Naive thymus-derived CD8-positive, alpha-beta T cell (primary cell): Measurements from ENCODE around the gene TBX15. TPM values are rescaled to one million over a fixed set of nuclear protein-coding genes. Genes with fewer than 3 reads are reported as not detected.
A peak's percentile ranks its signal among the peaks of the same experiment; 100 is the strongest.

ENCODE experiments used
- ATAC-seq, 2 donors: fragments of 150-1000 bp; cut with Tn5 transposase in 1 of 2; sonication (Bioruptor Pico), chemical (Tn5 transposase) in 1 of 2; 1 replicate in 1 of 2; 2 replicates in 1 of 2; pipeline ENCODE4 v1.10.0; 2021; ENCODE audit warnings: mild to moderate bottlenecking in 2 of 2, moderate library complexity in 2 of 2
- POLR2A ChIA-PET: fragments of 350-600 bp; sonication (Branson Sonifier 250); formaldehyde crosslinking; loops from one replicate; lab custom pipeline; 2021; ENCODE audit warnings: antibody characterized with exemption; lab: Charles Lee
- DNase-seq, 10 donors: peaks; one replicate each; pipeline versions ENCODE4 v3.0.0 to v3.0.0-alpha.2; 2020 to 2022
- H3K27ac Mint-ChIP-seq, 10 donors: one replicate each; pipeline ENCODE4 v1.8.0; 2020 to 2022; ENCODE audit warnings: mild to moderate bottlenecking in 10 of 10, mixed read lengths in 10 of 10, moderate library complexity in 4 of 10, inconsistent platforms in 1 of 10
- H3K27me3 Mint-ChIP-seq, 5 donors: one replicate each; pipeline ENCODE4 v1.8.0; 2021 to 2022; ENCODE audit warnings: mixed read lengths in 5 of 5
- H3K36me3 Mint-ChIP-seq, 3 donors: one replicate each; pipeline ENCODE4 v1.8.0; 2020 to 2022; ENCODE audit warnings: mixed read lengths in 3 of 3, mild to moderate bottlenecking in 2 of 3, inconsistent platforms in 1 of 3
- H3K4me1 Mint-ChIP-seq, 4 donors: one replicate each; pipeline ENCODE4 v1.8.0; 2021 to 2022; ENCODE audit warnings: mixed read lengths in 4 of 4
- H3K4me3 Mint-ChIP-seq, 10 donors: one replicate each; pipeline ENCODE4 v1.8.0; 2020 to 2022; ENCODE audit warnings: mild to moderate bottlenecking in 10 of 10, mixed read lengths in 10 of 10, moderate library complexity in 6 of 10, inconsistent platforms in 1 of 10
- H3K9me3 Mint-ChIP-seq, 9 donors: one replicate each; pipeline ENCODE4 v1.8.0; 2020 to 2022; ENCODE audit warnings: mixed read lengths in 9 of 9, mild to moderate bottlenecking in 3 of 9, inconsistent platforms in 1 of 9, moderate library complexity in 1 of 9
- polyA plus RNA-seq, 3 donors: library from polyadenylated mRNA; unstranded; fragments of 300-500 nt; fragmentation: Illumina TruSeq; gene quantifications; one replicate each; pipeline ENCODE4 v1.2.3, GENCODE V29; 2021
- total RNA-seq, 8 experiments: library from RNA in 2 of 8; stranded (reverse) in 2 of 8; gene quantifications; one replicate each; pipeline ENCODE4 v1.2.3 and lab custom pipeline; 2021 to 2026

The TBX15 gene
- total and polyA plus RNA-seq, 5 experiments from 2014 or later: not detected

DNA sequence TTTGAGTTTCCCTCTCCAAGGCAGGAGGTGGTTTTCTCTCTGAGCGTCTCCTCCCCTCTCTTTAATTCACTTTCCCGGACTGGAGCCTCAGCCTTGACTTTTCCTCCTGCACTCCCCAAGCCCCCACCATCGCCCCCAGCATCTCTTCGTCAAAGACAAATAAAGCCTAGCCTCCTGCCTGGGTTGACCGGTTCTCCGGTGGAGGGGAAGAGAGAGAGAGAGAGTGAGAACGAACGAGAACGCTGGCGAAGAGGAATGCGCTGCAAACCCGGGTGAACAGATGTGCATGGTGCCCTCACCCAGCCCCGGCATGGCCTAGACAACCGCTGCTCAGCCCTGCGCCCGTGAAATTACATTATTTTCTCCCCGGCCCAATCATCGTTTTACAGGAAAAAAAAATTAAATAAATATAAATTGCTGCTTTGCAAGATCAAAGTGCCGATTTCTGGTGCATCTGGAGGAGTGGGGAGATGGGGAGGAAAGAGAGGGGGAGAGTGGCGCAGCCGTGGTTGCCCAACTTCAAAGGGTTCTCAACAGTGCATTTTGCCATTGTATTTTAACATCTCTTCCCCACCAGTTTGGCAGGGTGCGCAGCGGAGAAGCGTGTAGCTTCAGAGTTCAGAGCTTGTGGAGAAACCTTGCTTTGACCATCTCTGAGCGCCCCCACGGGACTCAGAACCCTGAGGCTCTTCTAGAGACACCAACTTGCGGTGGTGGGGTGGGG is 11.4 kb upstream of the TBX15 start:
- Mint-ChIP-seq H3K9me3 (peaks cover 0 to 42% (median 5%) of the 10 kb centered on the region in 9 donors), H3K27me3 (peaks cover 50 to 91% (median 81%) of the 10 kb centered on the region in 5 donors), H3K4me3 (peak overlapping the region in 2 of 10 donors; percentile 22 to 45), H3K27ac (peak overlapping the region in 1 of 10 donors; percentile 60), H3K4me1 (peaks cover 4 to 17% (median 9%) of the 10 kb centered on the region in 4 donors), H3K36me3 (peaks cover 3 to 23% (median 21%) of the 10 kb centered on the region in 3 donors)
- no peak for ATAC-seq
- no peak for DNase-seq
- POLR2A ChIA-PET: no interaction called here

DNA sequence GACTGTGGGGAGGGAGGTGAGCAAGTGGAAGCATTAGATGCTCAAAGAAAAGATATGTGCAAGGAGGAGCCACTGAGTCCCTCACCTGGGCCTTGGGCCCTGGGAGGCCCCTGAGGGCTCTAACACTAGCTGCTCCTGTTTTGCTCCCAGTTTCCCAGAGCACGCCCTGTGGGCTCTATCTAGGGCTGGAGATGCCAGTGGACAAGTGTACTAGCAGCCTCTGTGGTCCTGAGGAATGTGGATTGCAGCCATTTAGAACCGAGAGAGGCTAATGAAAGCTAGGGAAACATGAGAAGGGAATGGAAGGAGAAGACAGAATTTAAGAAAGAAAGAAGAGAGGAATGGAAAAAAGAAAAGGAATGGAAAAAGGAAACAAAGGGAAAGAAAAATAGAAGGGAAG is 10.0 kb upstream of the TBX15 start:
- peak overlapping the region in 1 of 10 donors; percentile 56 for H3K27ac Mint-ChIP-seq
- peaks cover 48 to 91% (median 81%) of the 10 kb centered on the region in 5 donors for H3K27me3 Mint-ChIP-seq
- H3K4me1 Mint-ChIP-seq: peaks cover 4 to 22% (median 9%) of the 10 kb centered on the region in 4 donors
- peak overlapping the region in 1 of 10 donors; percentile 34 for H3K4me3 Mint-ChIP-seq
- H3K9me3 Mint-ChIP-seq: peaks cover 0 to 35% (median 9%) of the 10 kb centered on the region in 9 donors
- DNase-seq (no peak), ATAC-seq (no peak)
- H3K36me3 Mint-ChIP-seq: peaks cover 2 to 17% (median 15%) of the 10 kb centered on the region in 3 donors
- POLR2A ChIA-PET: no interaction called here

GRCh38 chr1:118997225-118997624 is 9.1 kb upstream of the TBX15 start:
- H3K9me3 Mint-ChIP-seq: peaks cover 0 to 29% (median 12%) of the 10 kb centered on the region in 9 donors
- peaks cover 2 to 16% (median 15%) of the 10 kb centered on the region in 3 donors for H3K36me3 Mint-ChIP-seq
- no peak overlapping the region for H3K4me3 Mint-ChIP-seq
- ATAC-seq (no peak), DNase-seq (no peak)
- H3K4me1 Mint-ChIP-seq: peaks cover 4 to 22% (median 7%) of the 10 kb centered on the region in 4 donors
- peaks cover 43 to 87% (median 74%) of the 10 kb centered on the region in 5 donors for H3K27me3 Mint-ChIP-seq
- no peak overlapping the region for H3K27ac Mint-ChIP-seq
- POLR2A ChIA-PET: no interaction called here

DNA sequence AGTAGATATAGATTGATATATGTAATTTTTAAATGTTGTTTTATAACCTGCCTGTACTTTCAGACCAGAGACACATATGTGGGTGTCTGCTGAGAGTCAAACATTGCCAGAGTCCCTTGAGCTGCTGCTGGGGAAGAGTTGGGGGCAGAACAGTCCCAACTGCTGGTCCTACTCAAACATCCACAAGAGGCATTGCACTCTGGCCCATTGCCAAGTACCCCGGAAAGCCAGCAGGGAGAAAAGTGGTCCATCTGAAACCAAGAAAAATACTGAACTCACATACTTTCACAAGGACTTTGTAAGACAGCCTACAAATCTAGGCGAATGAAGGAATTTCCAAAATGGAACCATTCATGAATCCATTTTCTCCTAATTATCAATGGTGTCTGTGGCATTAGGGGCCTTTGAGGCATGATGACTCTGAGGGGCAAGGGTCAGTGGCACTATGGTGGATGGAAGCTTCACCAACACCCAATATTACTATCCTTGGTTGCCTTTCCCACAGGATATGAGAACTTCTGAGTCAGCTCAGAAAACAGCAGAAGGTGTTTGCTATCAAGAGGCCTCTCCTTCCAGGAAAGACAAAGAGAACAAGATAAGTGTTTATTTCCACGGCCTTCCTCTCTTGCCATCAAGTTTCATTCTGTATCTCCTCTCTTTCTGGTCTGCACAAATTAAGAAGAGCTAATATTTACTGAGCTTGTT is 7.3 kb upstream of the TBX15 start:
- no peak overlapping the region for H3K27ac Mint-ChIP-seq
- H3K4me1 Mint-ChIP-seq: peaks cover 0 to 21% (median 4%) of the 10 kb centered on the region in 4 donors
- peaks cover 54 to 89% (median 82%) of the 10 kb centered on the region in 5 donors for H3K27me3 Mint-ChIP-seq
- no peak overlapping the region for H3K4me3 Mint-ChIP-seq
- no peak for ATAC-seq
- H3K9me3 Mint-ChIP-seq: peaks cover 0 to 35% (median 17%) of the 10 kb centered on the region in 9 donors
- DNase-seq: no peak
- peaks cover 2 to 22% (median 17%) of the 10 kb centered on the region in 3 donors for H3K36me3 Mint-ChIP-seq
- POLR2A ChIA-PET: no interaction called here

GRCh38 chr1:118993700-118994026 is 5.5 kb upstream of the TBX15 start:
- H3K27me3 Mint-ChIP-seq: peaks cover 58 to 90% (median 82%) of the 10 kb centered on the region in 5 donors
- H3K4me1 Mint-ChIP-seq: peaks cover 0 to 6% (median 2%) of the 10 kb centered on the region in 4 donors
- H3K4me3 Mint-ChIP-seq: no peak overlapping the region
- POLR2A ChIA-PET: no interaction called here
- ATAC-seq (no peak), DNase-seq (no peak)
- H3K36me3 Mint-ChIP-seq: peaks cover 0 to 22% (median 14%) of the 10 kb centered on the region in 3 donors
- H3K9me3 Mint-ChIP-seq: peaks cover 0 to 29% (median 16%) of the 10 kb centered on the region in 9 donors
- H3K27ac Mint-ChIP-seq: no peak overlapping the region

DNA sequence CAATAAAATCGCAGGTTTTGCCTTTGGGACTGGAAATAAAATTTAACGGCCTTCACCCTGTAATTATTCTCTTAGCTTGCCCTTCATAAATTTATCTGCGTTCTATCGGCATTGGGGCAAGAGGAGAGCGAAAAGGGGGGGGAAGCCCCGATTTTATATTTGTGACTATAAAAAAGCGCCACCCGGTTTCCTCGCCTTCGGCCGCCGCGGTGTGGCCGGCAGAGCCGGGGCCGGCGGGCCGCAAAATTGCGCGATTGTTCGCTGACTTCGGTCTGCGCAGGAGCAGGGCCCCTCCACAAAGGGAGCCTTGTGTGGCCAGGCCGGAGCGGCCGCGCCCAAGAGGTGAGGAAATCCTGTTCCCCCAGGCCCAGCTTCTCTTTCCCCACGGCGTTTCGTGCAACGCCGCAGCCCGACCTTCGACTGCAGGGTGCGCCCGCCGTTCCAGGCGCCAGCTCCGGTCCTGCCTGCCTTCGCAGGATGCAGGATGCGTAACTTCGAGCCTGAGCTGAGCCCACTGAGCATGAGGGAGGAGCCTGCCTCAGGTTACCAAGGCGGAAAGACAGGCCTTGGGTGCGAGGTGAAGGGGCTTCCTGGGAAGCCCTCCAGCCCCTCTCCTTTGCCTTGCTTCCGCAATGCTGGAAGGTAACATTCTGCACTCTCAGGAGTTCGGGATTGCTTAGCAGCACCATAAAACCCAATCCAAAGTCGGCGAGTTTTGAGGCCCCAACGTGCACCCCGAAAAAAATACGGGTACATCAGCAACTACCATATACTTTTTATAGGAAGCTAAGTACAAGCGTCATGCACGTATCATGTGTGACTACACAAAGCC is 4.9 kb upstream of the TBX15 start:
- DNase-seq: no peak
- ATAC-seq: no peak
- peaks cover 0 to 9% (median 4%) of the 10 kb centered on the region in 4 donors for H3K4me1 Mint-ChIP-seq
- H3K27me3 Mint-ChIP-seq: peaks cover 54 to 91% (median 83%) of the 10 kb centered on the region in 5 donors
- peaks cover 0 to 27% (median 16%) of the 10 kb centered on the region in 9 donors for H3K9me3 Mint-ChIP-seq
- H3K4me3 Mint-ChIP-seq: no peak overlapping the region
- POLR2A ChIA-PET: no interaction called here
- H3K27ac Mint-ChIP-seq: no peak overlapping the region
- H3K36me3 Mint-ChIP-seq: peaks cover 0 to 19% (median 11%) of the 10 kb centered on the region in 3 donors

- H3K36me3 Mint-ChIP-seq: peaks cover 0 to 15% (median 12%) of the 10 kb centered on the region in 3 donors
- H3K4me1 Mint-ChIP-seq: peaks cover 0 to 15% (median 5%) of the 10 kb centered on the region in 4 donors
- DNase-seq (no peak), ATAC-seq (no peak)
- peaks cover 48 to 91% (median 80%) of the 10 kb centered on the region in 5 donors for H3K27me3 Mint-ChIP-seq
- POLR2A ChIA-PET: no interaction called here
- H3K27ac Mint-ChIP-seq: no peak overlapping the region
- no peak overlapping the region for H3K4me3 Mint-ChIP-seq
- peaks cover 0 to 22% (median 16%) of the 10 kb centered on the region in 9 donors for H3K9me3 Mint-ChIP-seq
These were observed 4.2 kb upstream of the TBX15 start for GRCh38 chr1:118992237-118992825.

- peaks cover 0 to 21% (median 14%) of the 10 kb centered on the region in 3 donors for H3K36me3 Mint-ChIP-seq
- ATAC-seq (no peak), DNase-seq (no peak)
- H3K27me3 Mint-ChIP-seq: peaks cover 52 to 96% (median 82%) of the 10 kb centered on the region in 5 donors
- H3K9me3 Mint-ChIP-seq: peaks cover 0 to 24% (median 18%) of the 10 kb centered on the region in 9 donors
- H3K4me3 Mint-ChIP-seq: no peak overlapping the region
- H3K27ac Mint-ChIP-seq: no peak overlapping the region
- POLR2A ChIA-PET: no interaction called here
- H3K4me1 Mint-ChIP-seq: peaks cover 8 to 24% (median 11%) of the 10 kb centered on the region in 4 donors
These were observed 3.3 kb upstream of the TBX15 start for GRCh38 chr1:118991448-118991847.

- peak overlapping the region in 2 of 10 donors; percentile 18 to 54 for H3K4me3 Mint-ChIP-seq
- ATAC-seq: no peak
- peaks cover 13 to 29% (median 18%) of the 10 kb centered on the region in 4 donors for H3K4me1 Mint-ChIP-seq
- H3K27ac Mint-ChIP-seq: no peak overlapping the region
- H3K27me3 Mint-ChIP-seq: peaks cover 51 to 98% (median 83%) of the 10 kb centered on the region in 5 donors
- H3K9me3 Mint-ChIP-seq: peaks cover 0 to 25% (median 15%) of the 10 kb centered on the region in 9 donors
- peaks cover 0 to 22% (median 14%) of the 10 kb centered on the region in 3 donors for H3K36me3 Mint-ChIP-seq
- POLR2A ChIA-PET: no interaction called here
- no peak for DNase-seq
These were observed 2.5 kb upstream of the TBX15 start for GRCh38 chr1:118990513-118991152.

- peaks cover 52 to 98% (median 83%) of the 10 kb centered on the region in 5 donors for H3K27me3 Mint-ChIP-seq
These were observed 1.8 kb upstream of the TBX15 start for GRCh38 chr1:118989878-118990378.

More at GRCh38 chr1:118989878-118990378, 1.8 kb upstream of the TBX15 start:
- POLR2A ChIA-PET: no interaction called here
- peaks cover 19 to 36% (median 24%) of the 10 kb centered on the region in 4 donors for H3K4me1 Mint-ChIP-seq
- H3K27ac Mint-ChIP-seq: no peak overlapping the region
- H3K36me3 Mint-ChIP-seq: peaks cover 0 to 22% (median 14%) of the 10 kb centered on the region in 3 donors
- peaks cover 0 to 26% (median 18%) of the 10 kb centered on the region in 9 donors for H3K9me3 Mint-ChIP-seq
- H3K4me3 Mint-ChIP-seq: peak overlapping the region in 1 of 10 donors; percentile 45
- DNase-seq (no peak), ATAC-seq (no peak)
